CD4-positive, alpha-beta T cell treated with Interleukin-2 at 100 ng/mL for 4 hours (primary cell): ENCODE results near the gene SIK3.
"Not testable (repeated sequence)": the region's sequence is repeated elsewhere in the genome, so short reads cannot be mapped to it uniquely, and the experiment has no call there.

ENCODE experiments used
- DNase-seq: peaks from one replicate; pipeline ENCODE4 v3.0.0-alpha.2; 2020; ENCODE audit warnings: low spot score

The SIK3 gene

DNA sequence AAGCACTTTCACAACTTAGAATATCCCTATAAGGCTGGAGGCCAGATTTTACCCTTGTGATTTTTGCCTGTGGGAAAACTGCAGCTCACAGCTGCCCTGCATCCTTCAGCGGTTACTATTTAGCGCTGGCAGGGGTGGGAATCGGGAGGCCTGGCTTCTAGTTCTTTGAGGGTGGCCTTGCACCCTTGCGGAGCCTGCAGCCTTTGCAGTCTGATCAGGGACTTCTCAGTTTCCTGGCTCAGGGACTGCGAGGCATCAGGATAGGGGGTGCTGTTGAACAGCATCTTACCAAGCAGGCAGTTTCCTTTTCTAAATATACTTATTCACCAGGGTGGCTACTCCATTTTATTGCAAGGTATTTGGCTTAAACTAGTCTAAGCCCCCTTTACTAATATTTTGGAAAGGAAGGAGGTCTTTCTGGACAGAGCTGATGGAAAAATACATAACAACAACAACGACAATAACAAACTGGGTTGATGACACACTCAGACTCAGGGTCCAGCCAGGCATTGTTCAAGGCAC is 257.9 kb downstream of the SIK3 start:
- peak; percentile 8 for DNase-seq

DNA sequence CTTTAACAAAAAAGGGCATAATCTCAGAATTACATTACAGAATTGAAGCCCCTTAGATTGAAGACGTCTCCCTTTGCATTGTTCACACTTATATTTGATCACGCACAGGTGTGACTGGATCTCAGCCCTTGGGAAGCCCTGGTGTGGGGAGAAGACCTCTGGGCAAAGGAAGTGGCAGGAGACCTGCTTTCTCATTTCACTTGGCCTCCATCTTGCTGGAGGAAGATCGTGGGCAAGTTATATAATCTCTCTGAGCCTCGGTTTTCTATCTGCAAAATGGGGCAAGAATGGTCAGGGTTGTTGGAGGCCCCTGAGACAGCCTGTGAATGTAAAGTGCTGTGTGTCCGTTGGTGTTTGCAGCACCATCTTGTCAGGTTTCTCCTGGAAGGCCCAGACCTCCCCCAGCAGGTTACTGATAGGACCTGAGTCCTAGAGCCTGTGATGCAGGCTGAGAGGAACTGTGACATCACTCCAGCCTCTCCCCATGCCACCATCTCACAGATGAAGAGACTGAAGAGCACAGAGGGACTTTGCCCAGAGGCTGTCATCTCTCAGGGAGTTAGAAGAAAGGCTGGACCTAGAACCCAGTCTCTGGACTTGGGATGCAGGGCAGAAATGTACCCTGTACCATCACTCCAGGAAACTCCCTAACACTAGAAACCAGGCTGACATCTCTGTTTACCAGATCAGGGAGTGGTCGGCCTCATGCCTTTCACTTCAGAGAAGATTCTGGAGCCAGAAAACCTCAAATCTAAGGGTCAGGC is 259.7 kb downstream of the SIK3 start:
- no peak for DNase-seq

DNA sequence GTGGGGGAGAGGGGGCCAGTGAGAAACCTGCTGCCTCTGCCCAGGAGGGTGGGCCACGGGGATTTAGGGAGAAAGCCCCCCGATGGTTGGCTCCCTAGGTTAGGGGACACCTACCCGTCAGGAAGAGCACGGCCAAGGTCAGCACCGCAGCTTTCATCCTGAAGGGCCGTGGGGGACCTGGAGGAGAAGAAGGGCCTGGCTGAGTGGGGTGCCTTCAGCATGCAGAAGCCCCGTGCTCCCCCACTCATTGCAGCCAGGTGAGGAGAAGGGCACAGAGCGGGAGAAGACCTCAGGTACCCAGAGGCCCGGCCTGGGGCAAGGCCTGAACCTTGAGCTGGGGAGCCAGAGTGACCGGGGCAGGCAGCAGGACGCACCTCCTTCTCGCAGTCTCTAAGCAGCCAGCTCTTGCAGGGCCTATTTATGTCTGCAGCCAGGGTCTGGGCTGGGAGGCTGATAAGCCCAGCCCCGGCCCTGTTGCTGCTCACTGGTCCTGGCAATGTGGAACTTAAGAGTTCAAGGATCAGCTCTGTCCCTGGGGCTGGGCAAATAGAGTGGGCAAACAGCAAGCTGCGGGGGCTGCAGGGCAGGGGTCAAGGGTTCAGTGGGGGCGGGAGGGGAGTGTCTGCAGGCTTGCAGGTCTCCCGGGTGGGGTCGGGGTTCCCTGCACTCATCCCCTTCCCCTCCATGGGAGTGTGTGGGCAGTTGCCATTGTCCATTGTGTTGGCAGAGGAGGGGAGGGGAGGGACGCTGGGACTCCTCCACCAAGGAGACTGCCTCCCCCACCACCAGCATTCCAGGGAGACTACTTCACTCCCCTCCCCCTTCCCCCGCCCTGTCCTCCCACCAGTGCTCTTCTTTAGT is 260.8 kb downstream of the SIK3 start, which contains the start of gene APOA1:
Gene APOA1, minus strand, starts transcription at position 392 of the 861 bp plus-strand sequence. Its CDS starts 235 bp downstream, at position 157.
- no peak for DNase-seq

DNA sequence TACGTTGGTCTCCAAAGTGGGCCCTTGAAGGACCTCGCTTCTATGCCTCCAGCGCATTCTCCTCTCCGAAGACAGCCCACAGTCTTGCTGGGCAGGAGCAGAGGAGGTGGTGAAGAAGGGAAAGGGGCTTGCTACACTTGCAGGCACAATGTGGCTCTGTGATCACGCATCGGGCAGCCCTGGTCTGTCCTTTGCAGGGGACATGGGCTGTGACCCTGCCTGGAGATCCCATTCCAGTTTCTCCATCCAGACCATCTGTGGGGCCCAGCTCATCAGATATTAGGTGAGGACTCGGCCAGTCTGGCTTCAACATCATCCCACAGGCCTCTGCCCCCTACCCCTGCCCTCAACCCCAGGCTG is 261.6 kb downstream of the SIK3 start:
- DNase-seq = no peak

DNA sequence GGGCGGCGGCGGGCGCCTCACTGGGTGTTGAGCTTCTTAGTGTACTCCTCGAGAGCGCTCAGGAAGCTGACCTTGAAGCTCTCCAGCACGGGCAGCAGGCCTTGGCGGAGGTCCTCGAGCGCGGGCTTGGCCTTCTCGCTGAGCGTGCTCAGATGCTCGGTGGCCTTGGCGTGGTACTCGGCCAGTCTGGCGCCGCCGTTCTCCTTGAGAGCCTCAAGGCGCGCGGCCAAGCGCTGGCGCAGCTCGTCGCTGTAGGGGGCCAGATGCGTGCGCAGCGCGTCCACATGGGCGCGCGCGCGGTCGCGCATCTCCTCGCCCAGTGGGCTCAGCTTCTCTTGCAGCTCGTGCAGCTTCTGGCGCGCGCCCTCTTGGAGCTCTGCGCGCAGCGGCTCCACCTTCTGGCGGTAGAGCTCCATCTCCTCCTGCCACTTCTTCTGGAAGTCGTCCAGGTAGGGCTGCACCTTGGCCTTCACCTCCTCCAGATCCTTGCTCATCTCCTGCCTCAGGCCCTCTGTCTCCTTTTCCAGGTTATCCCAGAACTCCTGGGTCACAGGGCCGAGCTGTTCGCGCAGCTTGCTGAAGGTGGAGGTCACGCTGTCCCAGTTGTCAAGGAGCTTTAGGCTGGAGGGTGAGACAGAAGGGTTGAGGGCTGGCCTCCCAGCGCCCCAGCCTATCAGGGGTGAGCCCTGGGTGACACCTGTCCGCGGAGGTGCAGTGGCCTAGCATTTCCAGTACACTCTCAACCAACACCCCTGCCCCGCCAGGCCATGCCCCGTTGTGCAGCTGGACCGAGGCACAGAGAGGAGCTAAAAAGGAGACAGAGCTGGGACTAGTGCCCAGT is 262.2 kb downstream of the SIK3 start:
- peak; percentile 78 for DNase-seq

DNA sequence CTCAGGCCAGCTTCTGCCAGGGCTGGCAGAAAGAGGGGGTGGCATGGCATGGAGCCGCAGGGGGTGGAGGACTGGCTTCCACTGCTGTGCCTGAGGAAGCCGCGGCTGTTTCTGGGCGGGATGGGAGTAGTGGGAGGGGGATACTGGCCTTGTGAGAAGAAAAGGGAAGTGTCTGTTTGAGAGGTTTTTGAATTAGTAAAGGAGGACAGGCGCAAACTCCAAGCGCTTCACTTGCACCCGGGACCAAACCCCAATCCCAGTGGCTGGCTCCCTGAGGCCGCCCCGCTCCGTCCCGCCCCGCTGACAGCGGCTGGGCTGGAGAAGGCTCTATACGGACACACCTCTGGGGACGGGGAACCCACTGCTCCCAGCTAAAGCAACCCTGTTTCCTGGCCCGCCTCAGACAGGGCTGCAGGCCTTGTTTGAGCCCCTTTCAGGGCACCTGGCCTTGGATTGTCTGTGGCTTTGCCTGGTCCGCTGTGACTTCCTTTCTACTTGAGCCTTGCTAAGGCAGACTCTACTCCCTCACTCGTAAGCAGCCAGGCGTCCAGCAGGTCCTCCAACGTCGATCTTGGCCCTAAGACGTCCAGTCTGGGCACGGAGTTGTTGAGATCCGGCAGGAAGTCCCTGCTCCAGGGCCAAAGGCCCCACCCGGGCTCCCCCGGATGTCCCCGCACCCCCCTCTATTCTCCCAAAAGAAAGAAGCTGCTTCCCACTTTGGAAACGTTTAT is 263.0 kb downstream of the SIK3 start:
- no peak for DNase-seq

DNA sequence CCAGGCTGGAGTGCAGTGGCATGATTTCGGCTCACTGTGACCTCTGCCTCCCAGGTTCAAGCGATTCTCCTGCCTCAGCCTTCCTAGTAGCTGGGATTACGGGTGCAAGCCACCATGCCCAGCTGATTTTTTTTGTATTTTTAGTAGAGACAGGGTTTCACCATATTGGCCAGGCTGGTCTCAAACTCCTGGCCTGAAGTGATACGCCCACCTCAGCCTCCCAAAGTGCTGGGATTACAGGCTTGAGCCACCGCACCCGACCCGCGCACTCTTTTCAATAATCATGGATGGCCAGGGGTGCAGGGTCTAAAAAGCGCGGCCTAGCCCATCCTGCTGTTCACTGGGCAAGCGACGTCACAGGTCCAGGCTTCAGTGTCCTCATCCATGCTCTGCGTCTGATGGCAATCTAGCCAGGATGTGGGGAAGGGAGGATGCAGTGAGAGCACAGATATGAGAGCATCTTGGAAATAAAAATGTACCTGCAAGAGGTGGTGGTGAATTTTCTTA is 263.6 kb downstream of the SIK3 start:
- DNase-seq = not testable (repeated sequence)

DNA sequence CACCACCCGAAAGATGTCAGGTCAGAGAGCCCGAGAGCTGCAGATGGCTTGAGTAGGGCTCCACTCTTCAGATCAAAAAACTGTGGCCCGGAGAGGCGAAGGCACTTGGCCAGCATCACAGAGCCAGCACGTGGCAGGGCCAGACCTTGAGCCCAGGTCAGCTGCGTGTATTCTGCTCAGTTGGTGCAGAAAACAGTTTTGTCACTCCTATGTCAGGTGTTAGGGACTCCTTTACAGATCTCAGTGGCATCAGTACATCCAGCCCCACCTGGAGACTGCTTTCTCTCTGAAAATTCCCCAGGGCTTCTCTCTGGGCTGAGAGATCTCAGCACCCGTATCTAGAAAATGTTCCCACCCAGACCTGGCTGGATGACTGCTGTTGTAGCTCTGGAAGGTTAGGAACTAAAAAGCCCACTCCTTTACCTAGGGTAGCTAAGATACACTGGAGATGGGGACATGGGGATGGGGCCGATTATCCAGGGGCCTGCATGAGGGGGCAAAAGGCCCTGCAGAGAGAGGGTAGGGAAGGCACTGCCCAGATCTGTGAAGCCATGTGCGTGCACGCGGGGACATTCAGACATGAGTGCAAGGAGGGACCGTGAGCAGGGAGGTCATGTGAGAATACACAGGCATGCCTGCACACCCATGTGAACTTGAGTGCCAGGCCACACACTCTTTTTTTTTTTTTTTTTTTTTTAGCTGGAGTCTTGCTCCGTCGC is 264.3 kb downstream of the SIK3 start:
- no peak for DNase-seq

DNA sequence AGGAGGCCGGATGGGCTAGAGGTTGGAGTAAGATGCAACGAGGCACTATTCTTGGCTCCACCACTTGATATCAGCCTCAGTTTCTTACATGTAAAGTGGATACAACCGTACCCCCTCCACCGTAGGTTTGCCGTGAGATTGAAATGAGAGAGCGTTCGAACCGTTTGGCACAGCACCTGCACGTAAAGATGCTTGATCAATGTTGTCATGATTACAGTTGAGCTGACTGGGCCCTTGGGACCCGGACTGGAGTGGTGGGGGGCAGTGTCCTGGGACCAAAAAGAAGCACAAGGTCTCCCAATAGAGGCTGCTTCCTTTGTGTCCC is 264.8 kb downstream of the SIK3 start:
- no peak for DNase-seq

DNA sequence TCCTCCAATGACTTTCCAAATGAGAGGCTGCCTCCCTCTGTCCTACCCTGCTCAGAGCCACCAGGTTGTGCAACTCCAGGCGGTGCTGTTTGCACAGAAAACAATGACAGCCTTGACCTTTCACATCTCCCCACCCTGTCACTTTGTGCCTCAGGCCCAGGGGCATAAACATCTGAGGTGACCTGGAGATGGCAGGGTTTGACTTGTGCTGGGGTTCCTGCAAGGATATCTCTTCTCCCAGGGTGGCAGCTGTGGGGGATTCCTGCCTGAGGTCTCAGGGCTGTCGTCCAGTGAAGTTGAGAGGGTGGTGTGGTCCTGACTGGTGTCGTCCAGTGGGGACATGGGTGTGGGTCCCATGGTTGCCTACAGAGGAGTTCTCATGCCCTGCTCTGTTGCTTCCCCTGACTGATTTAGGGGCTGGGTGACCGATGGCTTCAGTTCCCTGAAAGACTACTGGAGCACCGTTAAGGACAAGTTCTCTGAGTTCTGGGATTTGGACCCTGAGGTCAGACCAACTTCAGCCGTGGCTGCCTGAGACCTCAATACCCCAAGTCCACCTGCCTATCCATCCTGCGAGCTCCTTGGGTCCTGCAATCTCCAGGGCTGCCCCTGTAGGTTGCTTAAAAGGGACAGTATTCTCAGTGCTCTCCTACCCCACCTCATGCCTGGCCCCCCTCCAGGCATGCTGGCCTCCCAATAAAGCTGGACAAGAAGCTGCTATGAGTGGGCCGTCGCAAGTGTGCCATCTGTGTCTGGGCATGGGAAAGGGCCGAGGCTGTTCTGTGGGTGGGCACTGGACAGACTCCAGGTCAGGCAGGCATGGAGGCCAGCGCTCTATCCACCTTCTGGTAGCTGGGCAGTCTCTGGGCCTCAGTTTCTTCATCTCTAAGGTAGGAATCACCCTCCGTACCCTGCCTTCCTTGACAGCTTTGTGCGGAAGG is 265.6 kb downstream of the SIK3 start:
- no peak for DNase-seq

DNA sequence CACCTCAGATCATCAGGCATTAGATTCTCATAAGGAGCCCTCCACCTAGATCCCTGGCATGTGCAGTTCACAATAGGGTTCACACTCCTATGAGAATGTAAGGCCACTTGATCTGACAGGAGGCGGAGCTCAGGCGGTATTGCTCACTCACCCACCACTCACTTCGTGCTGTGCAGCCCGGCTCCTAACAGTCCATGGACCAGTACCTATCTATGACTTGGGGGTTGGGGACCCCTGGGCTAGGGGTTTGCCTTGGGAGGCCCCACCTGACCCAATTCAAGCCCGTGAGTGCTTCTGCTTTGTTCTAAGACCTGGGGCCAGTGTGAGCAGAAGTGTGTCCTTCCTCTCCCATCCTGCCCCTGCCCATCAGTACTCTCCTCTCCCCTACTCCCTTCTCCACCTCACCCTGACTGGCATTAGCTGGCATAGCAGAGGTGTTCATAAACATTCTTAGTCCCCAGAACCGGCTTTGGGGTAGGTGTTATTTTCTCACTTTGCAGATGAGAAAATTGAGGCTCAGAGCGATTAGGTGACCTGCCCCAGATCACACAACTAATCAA is 266.4 kb downstream of the SIK3 start:
- DNase-seq = no peak

DNA sequence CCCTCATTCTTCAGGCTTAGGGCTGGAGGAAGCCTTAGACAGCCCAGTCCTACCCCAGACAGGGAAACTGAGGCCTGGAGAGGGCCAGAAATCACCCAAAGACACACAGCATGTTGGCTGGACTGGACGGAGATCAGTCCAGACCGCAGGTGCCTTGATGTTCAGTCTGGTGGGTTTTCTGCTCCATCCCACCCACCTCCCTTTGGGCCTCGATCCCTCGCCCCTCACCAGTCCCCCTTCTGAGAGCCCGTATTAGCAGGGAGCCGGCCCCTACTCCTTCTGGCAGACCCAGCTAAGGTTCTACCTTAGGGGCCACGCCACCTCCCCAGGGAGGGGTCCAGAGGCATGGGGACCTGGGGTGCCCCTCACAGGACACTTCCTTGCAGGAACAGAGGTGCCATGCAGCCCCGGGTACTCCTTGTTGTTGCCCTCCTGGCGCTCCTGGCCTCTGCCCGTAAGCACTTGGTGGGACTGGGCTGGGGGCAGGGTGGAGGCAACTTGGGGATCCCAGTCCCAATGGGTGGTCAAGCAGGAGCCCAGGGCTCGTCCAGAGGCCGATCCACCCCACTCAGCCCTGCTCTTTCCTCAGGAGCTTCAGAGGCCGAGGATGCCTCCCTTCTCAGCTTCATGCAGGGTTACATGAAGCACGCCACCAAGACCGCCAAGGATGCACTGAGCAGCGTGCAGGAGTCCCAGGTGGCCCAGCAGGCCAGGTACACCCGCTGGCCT is 267.9 kb downstream of the SIK3 start:
- DNase-seq = no peak

DNA sequence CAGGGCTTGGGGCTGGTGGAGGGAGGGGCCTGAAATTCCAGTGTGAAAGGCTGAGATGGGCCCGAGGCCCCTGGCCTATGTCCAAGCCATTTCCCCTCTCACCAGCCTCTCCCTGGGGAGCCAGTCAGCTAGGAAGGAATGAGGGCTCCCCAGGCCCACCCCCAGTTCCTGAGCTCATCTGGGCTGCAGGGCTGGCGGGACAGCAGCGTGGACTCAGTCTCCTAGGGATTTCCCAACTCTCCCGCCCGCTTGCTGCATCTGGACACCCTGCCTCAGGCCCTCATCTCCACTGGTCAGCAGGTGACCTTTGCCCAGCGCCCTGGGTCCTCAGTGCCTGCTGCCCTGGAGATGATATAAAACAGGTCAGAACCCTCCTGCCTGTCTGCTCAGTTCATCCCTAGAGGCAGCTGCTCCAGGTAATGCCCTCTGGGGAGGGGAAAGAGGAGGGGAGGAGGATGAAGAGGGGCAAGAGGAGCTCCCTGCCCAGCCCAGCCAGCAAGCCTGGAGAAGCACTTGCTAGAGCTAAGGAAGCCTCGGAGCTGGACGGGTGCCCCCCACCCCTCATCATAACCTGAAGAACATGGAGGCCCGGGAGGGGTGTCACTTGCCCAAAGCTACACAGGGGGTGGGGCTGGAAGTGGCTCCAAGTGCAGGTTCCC is 268.6 kb downstream of the SIK3 start, which contains the start of gene APOC3:
Gene APOC3, plus strand, starts transcription at position 383 of the 659 bp plus-strand sequence. CDS start 676 bp downstream, outside the sequence.
- DNase-seq = no peak

DNA sequence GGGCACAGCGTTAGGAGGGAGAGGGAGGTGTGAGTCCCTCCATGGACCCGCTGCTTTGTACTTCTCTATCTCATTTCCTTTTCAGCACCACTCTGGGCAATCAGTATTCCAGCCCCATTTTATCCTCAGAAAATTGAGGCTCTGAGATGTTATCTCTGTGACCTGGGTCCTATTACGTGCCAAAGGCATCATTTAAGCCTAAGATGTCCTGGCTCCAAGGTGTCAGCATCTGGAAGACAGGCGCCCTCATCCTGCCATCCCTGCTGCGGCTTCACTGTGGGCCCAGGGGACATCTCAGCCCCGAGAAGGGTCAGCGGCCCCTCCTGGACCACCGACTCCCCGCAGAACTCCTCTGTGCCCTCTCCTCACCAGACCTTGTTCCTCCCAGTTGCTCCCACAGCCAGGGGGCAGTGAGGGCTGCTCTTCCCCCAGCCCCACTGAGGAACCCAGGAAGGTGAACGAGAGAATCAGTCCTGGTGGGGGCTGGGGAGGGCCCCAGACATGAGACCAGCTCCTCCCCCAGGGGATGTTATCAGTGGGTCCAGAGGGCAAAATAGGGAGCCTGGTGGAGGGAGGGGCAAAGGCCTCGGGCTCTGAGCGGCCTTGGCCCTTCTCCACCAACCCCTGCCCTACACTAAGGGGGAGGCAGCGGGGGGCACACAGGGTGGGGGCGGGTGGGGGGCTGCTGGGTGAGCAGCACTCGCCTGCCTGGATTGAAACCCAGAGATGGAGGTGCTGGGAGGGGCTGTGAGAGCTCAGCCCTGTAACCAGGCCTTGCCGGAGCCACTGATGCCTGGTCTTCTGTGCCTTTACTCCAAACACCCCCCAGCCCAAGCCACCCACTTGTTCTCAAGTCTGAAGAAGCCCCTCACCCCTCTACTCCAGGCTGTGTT is 269.4 kb downstream of the SIK3 start:
- no peak for DNase-seq

DNA sequence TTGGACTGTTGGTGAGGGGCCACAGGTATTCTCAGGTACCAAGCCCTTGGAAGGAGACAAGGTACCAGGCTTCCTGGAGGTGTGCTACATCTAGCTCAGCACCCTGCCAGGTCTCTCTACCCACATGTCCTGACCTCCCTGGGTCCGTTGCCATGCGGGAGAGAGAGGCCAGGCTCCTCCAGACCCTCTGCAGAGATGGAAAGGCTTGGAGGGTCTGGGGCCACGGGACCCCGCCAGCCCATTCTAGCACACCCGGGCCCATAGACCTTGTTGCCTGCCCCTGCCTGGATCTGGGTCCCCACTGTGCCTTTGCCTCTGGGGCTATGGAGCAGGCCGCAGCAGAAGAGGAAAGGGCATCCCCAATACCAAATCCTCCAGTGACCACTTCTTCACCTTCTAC is 270.8 kb downstream of the SIK3 start:
- DNase-seq = no peak

DNA sequence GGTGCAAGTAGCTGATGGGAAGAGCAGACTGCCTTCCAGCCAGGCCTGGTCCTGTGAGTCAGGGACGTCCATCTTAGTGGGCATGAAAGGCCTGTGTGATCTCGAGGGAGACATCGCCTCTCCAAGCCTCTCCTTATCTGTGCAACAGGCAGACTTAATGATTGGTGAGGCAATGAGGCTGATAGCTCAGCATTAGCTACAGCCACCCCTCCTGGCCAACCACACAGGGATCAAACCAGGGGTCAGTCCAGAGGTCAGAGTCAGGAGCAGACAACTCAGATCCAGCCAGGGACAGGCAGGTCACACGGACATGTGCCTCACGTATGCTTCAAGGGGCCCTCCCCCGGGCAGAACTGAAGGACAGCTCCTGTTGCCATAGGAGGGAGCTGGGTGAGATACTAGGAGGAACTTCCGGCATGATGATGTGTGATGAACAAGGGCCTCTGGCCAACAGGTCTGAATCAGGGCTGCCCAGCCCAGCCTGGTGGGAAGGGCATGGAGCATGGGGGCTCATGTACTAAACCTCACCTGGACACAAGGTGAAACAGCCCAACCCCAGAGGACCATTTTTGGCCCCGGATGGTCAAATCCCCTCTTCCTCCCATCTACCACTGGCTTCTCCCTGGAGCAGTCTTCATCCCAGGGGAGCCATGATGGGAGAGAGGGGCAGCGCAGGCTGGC is 271.3 kb downstream of the SIK3 start:
- no peak for DNase-seq
